GM21381 (cell line): ENCODE measurements around the gene NMT1.
A peak's percentile ranks its signal among the peaks of the same experiment; 100 is the strongest.

ENCODE experiments used
- ATAC-seq: cut with Tn5 transposase; IDR thresholded peaks from one replicate; pipeline ENCODE4 v1.9.1; 2021; ENCODE audit warnings: mild to moderate bottlenecking, moderate library complexity; ENCODE audit not compliant: unreplicated experiment

Gene NMT1

GRCh38 chr17:45149037-45149668, 88.0 kb downstream of the NMT1 start:
- ATAC-seq = peak; percentile 23

GRCh38 chr17:45149669-45150664, 88.8 kb downstream of the NMT1 start:
- peak; percentile 0 for ATAC-seq

GRCh38 chr17:45150911-45151809, 90.0 kb downstream of the NMT1 start:
- no peak for ATAC-seq

- ATAC-seq = no peak
Observed at GRCh38 chr17:45155029-45155428, 93.9 kb downstream of the NMT1 start.

GRCh38 chr17:45155483-45155882, 94.4 kb downstream of the NMT1 start:
- no peak for ATAC-seq

GRCh38 chr17:45156242-45156641, 95.1 kb downstream of the NMT1 start:
- no peak for ATAC-seq
